Measurements from ENCODE around the gene PTPRR.

The PTPRR gene

DNA sequence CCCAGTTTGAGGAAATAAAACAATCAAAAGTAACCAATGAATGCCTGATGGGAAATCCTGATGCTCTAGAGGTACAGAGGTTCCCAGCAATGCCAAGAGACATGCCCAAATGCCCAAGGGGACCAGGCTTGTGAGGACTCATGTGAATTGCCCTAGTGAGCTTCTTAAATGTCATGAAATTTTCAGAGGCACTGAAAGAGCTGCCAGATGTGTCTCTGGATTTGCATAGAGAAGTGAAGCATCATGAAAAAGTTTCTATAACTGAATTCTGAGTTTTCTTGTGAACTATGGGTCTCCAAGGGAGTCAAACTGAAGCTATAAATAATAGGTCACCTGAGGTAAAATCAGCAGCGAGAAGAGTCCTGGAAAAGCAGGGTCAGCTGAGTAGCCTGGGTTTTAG lies 9.9 kb downstream of the PTPRR start:
- no peak for DNase-seq

DNA sequence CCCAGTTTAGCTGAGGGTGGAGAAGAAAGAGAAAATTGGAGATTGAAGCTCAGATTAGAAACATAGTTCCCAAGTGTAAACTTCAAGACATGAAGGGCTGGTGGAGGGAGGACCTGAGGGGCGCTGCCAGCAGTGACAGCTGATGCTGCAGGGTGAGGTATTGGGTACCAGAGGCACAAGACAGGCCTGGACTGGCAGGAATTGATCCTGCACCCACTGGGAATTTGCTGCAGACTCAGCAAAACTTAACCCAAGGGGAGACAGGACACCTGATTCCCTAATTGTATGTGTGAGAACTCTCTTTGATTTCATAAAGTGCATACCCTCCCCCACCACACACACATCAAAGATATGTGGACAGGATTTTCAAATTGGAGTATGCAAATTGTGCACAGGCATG lies 11.6 kb downstream of the PTPRR start:
- no peak for DNase-seq

DNA sequence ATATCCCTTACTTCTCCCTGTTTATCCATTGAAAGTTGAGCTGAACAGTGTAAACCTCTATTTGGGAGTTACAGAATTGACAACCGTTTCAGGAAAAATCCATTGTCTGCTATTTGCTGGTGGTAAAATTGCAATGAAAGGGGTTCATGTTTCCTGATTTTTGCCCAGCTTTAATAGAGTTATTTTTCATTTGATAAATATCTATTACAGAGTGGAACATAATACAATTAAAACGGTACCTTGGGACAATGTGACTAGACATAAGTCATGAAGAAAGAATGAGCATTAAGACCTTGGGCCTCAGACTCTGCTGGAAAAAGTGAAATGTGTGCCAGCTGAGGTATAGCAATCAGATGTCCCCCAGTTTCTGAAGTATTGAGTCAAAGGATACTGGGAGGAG lies 13.1 kb downstream of the PTPRR start:
- no peak for DNase-seq

DNA sequence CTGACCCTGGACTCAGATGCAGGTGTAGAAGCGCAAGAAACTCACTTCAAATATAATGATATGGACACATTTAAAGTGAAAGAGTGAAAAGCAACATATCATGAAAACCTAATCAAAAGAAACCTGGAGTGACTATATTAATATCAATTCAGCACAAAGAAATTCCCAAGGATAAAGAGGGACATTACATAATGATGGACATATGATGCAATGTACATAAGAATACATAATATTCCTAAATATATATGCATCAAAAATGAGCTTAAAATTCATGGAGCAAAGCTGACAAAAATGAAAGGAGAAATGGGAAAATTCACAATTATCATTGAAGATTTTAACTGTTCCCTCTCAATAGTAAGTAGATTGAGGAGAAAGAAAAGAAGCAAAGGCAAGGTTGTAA lies 24.6 kb downstream of the PTPRR start:
- DNase-seq, result no peak

DNA sequence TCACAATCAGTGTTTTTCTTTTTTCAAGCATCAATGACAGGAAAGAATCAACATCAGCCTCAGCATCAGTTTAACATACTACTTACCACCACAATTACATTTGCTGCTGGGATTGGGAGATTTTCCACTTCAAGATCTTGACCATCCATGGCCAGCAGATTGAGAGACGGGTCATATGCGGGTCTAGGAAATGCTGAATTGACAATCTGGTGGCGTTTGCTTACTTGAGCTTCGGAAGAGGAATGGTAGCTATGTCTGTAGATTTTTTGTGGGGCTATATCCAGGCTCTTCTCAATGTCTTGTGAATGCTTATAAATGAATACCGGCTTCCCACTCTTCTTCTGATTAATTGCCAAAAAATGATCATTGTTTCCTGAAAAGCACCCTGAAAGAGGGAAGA lies 27.9 kb downstream of the PTPRR start:
- DNase-seq, result no peak

DNA sequence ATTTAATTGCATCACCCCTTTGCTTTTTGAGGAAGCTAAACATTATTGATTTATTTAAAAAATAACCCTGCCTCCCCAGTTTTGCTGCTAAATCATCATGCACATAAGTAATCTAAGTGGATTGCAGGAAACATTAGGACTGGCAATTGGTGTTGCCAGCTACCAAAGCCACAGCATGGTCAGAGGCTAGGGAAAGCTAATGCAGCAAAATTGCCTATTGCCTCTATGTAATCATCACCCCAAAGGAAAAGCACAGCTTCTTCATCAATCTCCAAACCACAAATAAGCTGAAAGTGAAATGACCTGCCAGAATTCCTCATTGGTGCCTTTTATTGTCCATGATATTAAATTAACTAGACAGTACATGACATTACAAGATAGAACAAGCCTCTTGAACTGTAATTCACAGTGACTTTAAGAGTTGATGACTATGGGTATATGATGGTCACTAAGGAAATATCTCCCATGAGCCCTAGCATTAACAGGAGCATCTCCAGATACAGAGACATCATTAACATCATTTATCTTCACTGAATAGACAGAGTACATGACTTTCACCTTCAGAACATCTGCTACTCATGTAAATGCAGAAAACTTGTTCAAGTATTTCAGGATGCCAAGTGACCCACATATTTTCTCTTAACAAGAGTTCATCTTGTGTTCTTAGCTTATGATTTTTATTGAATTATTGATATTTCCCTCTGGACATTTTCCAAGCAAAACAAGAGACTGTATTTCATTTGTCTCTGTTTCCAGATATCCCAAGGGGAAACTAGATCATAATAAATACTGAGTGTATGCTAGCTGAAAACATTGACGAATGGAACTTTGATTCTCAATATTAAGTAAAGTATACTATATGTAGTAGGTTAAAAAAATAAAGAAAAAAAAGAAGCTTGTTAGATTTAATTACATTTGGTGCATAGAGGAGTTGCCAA lies 29.4 kb downstream of the PTPRR start:
- no peak for DNase-seq

DNA sequence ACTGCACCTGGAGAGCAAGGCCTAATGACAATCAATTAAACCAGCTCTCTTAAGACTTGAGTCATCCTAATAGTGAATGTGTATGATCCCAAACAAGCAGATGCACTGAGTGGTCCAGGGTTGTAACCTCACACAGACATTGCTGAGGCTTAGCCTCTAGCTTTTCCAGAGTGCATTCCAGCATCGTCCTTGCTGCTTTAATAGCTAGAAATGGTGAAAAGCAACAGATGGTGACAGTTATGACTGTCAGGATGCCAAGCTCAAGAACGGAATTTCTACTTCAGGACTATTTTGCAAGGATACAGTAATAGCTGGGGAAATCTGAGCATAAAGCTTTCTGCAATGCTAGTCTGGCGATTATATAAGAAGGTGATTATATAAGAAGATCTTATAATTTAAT lies 34.6 kb downstream of the PTPRR start:
- DNase-seq, result peak in 1 of 2 experiments; percentile 48

DNA sequence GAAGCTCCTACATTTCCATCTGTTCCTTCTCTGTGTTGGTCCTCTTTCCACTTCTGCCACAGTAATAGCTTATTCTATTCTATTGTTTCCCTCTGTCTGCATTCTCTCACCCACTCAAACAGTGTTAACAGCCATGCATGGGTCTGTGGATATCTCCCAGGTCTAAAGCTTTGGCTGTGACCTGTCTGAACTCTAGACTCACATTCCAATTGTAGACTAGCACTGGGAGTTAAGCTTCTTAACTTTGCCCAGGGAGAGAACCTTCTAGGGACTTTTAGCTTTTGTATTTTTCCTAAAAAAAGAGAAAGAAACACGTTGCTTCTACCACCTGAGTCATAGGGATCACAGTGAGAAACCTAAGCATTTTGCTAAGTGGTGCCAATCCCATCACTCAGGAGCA lies 36.7 kb downstream of the PTPRR start:
- no peak for DNase-seq

DNA sequence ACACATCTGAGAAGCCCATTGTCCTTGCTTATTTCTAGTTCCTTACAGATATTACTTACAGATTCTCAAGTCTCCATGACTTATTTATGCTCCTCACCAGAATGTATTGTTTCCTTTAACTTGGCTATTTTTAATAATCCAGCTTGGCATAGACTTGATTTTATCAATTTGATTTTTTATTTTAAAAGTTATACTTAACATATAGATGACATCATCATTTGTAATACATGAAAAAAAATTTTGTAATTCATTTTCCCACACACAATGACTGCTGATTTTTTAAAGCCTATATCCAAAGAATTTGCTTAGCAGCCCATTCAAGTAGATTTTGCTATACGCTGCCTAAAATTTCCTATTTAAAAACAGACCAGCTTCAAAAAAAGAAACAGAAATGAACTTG lies 39.8 kb downstream of the PTPRR start:
- no peak for DNase-seq

DNA sequence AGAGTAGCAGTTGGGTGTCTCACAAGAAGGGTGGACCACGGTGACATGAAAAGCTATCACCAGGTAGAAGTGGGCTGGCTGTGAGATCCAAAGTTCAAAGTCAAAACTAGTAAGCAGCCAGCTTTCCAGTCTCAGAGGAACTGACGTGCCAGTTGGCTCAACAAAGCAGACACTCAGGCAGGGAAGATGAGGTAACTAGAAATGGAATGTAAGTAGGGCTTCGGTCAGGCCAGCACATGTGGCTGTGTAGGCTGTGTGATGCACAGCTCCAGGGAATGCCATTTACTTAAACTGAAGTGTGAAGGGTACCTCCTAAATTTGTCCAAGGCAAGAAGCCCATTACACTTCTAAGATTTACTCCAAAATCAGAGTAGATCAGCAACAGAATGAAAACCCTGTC lies 43.6 kb downstream of the PTPRR start:
- DNase-seq, result peak in 1 of 2 experiments; percentile 9

DNA sequence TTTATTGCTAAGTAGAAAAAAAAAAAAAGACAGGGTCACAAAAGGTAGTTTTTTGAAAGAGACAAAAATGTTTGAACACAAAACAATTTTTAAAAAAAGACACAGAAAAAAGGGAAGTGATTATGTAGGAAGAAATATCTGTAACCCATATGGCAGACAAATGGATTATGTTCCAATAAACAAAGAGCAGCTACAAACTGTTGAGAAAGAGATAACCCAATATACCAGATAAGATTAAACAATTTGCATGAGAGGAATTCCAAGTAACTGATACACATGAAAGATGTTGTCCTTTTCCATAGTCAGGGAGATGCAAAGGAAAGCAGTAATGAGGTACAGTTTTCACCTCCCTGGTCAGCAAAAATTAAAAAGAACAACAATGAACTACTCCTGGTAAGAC lies 44.9 kb downstream of the PTPRR start:
- DNase-seq, result no peak

DNA sequence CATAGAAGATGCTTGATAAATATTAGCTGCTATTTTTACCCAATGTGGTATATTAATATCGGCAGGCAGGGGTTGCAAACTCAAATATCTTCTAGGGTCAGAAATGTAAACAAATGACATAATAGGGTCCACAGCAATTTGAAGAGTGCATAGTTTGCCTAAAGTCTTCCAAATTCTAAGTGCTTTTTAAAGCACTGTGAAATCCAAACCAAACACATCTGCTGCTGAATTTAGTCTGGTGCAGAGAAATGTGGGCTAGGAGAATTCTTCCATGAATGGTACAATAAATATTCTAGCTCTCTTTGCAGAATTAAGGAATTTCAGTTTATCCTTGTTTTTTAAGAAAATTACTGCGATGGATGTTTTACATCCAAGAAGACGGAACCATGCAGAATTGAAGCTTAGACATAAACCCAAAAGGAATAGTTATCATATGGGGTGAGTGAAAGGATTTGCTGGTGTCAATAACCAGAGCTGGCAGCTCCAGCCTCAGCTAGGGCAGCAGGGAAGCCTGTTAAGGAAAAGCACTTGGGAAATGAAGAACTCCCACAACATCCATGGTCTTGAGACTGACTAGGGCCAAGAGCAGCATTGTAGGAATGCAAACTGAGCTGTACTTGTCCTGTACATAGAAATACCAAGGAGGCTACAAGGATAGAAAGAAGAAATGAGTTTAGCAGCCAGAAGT lies 65.5 kb downstream of the PTPRR start:
- no peak for DNase-seq

DNA sequence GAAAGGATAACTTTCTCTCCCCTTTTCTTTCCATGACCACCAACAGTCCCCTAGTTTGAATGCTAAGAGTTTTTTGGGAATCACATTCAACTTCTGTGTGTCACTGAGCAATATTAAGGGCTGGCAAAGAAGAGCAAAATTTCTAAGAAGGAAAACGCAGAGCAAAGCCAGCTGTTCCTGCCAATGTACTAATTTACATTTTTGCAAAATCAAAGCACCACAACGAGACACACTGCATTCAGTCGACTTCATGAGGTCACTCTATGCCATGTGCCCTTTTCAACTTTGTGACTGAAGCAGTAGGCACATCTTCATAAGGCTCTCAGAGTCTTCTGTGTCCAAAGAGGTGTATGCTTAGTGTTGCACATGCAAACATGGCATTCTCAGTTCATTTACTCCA lies 66.4 kb downstream of the PTPRR start:
- DNase-seq, result no peak

DNA sequence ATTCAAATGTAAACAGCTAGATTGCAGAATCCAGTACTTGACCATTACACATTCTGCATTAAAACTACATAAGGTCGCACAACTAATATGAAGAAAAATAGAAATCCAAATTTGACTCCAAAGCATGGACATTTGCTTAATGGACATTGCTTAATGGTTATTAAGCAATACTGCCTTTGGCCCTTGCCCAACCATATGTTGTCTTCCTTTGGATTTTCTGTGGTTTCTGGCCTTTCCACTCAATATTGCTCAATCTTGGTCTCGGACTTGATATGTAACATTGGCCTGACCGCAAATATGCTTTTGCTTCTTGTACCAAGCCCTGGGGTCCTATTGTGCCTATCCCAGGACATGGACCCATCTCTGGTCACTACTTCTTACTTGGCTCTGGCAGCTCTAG lies 67.2 kb downstream of the PTPRR start:
- no peak for DNase-seq

DNA sequence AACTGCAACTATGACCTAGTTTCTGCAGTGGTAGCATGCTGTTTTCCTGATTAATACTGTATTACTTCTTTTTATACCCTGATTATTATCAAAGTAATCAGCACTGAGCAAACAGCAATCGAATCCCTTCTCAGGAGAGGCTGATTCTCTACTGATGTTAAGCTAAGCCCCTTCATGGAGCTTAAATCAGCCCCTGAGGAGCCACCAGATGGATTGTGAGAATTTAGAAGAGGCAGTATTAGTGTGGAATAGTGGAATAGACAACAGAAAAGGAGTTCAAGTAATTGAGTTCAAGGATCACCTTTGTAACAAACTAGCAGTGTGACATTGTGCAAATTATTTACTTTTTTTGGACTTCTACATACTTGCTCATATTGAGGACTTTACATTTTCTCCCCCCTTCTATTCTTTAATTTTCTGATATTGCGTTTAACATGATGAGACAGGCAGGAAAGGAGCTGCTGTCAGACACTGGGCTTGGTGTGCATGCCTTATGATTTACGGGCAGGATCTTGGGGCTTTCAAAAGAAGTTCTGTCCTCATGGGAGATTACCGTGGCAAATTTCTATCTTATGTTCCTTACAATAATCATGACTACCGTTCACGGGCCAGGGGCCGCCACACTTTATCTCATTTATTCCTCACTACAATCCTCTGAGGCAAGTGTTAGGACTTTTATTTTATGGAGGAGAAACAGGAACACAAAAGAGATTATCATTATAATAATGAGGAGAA lies 68.0 kb downstream of the PTPRR start:
- no peak for DNase-seq

DNA sequence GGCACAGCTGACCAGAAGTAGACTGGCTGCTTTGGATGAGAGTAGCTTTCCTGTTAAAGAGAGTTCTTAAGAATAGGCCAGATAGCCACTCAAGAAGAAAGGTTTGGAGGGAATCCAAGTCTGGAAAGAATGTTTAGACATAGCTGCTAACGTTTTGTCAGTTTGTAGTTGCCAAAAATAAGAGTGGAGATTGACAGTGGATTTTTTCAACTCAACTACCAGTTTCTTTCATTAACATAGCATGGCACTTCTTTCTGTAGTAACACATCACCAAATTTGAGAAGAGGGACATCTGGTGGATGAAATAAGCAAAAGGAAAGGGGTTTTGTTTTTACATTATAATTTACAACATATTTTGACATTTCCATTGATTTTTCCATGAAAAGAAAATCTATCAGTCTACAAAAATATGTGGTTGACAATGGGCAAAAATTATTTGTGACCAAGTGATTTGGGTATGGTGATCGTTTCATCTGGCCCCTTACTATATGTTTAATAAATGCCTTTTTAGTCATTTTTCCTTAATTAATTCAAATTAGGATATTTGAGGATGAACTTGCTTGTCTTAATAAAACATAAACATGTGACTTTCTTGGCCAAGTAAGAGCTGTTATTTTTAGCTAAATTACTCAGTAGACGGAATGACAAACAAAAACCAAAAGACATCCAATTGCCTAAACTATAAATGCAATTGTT lies 71.1 kb downstream of the PTPRR start:
- peak in 1 of 2 experiments; percentile 20 for DNase-seq

DNA sequence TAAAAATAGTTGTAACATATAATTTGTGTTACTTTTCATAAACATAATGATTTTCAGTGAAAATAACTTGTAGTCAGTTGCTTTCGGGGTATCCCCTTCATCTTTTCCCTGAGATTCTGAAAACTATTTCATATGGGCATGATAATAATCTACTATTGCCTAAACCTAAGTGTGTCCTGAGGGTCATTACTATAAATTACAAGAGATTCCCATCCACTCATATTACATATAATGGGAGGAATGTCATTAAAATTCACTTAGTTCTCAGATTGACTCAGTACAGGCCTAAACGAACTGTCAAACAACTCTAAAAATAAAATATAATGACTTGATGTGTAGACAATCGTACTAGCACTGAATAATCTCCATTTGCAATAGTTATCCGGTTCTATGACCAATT lies 72.7 kb downstream of the PTPRR start:
- no peak for DNase-seq

DNA sequence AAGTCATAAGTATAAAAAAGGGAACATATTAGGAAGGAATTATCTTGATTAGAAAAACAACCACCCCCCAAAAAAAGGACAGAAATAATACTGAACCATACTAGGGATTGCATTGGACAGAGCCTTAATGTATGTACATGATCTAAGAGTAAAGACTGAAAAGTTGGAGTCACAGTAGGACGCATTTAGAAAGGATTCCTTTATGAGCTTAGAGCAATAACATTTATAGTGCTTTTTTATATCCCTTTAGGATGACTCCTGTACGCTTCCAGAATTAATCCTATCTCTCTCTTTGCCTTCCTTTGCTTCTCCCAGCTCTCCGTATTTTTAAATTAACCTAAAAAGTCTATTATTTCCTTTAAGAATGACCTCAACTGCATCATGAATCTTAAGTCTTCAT lies 75.3 kb downstream of the PTPRR start:
- no peak for DNase-seq

DNA sequence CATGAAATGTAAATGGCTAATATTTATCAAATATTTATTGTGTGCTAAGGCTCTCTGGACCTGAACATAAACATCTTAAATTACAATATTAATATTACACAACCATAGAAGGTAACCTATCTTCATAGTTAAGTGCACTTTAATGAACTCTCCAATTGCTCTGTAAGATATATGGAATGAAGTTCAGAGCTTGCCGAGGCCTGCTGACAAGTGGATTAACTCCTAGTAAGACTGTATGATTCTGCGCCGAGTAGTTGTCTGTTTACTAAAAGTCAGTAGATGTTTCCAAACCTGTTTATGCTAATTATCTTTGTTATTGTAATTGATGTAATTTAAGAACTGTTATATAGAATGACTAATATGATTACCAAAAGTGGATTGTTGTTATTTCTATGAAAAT lies 77.2 kb downstream of the PTPRR start:
- DNase-seq, result no peak

DNA sequence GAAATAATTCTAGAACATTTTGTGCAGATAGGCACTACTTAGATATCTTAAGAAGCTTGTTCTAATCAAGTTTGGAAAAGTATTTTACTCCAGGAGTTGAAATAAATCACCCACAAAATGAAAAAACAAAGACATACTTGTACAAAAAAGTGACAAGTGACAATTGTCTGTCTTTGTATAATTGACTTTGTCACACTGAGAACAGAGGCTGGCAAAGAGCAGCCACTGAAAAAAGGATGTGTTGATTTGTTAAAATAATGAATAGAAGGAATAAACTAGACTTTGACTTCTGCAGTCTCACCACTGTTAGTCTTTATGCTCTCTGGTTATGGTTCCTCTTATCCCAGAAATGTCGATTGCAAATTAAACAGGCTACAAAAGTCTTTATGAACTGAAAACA lies 77.6 kb downstream of the PTPRR start:
- DNase-seq, result no peak

DNA sequence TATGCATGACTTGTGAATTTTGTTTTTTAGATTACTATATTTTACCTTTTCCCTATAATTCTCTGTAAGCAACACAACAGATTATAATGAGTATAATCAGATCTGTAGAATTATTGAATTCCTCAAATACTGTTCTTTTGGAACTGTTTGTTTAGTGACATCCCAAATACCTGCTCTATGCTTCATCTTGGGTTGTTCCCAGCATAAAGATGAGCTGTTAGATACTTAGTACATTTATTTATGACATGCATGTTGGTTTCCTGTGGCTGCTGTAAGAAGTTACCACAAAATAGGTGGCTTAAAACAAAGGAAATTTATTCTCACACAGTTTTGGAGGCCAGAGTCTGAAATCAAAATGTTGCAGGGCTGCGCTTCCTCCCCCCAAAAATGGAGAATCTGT lies 78.4 kb downstream of the PTPRR start:
- no peak for DNase-seq

DNA sequence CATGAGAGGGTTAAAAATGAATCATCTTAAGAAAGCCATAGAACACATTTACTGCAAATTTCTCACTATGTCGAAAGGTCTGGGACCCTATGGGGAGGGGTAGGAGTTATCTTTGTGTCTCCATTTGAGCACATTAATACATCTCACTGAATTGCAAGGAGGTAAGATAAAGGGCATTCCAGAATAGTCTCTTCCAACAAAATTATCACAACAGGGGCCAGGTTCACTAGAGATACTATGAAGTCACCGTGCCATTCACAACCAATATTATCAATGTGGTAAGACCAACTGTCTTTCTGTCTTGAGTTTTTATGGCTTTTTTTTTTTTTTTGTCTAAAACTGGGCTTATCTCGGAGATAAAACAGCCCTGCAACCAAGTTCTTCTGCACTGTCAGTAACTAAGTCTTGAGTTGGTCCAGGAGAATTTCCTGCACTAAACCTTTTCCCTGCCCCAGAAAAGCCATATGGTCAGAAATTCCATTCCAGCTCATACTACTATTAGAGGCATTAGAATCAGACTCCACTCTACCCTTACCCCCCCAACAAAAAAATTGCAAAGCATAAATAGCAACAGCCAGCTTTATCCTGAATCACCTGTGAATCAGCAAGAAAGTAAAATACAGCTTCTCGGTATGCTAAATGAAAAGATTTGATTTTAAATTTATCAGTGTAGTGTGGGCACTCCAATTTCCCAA lies 79.7 kb downstream of the PTPRR start:
- no peak for DNase-seq

DNA sequence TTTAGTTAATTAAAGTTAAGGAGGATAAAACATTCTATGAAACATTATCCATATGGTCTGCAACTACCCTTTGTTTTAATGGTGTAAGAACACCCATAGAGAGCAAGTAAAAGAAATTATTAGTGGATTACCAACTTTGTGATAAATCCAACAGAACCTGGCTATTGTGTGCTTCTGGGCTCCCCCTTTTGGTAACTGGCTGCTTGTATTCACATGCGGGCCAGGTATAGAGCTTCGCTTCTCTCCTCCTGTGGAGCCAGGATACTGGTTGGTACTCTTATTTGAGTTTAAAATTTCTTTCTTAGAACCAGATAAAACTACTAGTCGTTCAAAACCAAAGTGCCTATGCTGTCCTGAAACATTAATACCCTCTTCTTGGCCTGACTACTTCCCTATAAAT lies 81.0 kb downstream of the PTPRR start:
- no peak for DNase-seq
